ENCODE measurements around the gene SRL. TPM values are rescaled to one million over a fixed set of nuclear protein-coding genes. Genes with fewer than 3 reads are reported as not detected.
A peak's percentile ranks its signal among the peaks of the same experiment; 100 is the strongest.

SRL gene
- total and polyA plus RNA-seq, 2 of the 13 experiments (the other 11 are each of a cell fraction or from before 2014, with no cell fraction given) = 0.05 TPM; not detected in 1

DNA sequence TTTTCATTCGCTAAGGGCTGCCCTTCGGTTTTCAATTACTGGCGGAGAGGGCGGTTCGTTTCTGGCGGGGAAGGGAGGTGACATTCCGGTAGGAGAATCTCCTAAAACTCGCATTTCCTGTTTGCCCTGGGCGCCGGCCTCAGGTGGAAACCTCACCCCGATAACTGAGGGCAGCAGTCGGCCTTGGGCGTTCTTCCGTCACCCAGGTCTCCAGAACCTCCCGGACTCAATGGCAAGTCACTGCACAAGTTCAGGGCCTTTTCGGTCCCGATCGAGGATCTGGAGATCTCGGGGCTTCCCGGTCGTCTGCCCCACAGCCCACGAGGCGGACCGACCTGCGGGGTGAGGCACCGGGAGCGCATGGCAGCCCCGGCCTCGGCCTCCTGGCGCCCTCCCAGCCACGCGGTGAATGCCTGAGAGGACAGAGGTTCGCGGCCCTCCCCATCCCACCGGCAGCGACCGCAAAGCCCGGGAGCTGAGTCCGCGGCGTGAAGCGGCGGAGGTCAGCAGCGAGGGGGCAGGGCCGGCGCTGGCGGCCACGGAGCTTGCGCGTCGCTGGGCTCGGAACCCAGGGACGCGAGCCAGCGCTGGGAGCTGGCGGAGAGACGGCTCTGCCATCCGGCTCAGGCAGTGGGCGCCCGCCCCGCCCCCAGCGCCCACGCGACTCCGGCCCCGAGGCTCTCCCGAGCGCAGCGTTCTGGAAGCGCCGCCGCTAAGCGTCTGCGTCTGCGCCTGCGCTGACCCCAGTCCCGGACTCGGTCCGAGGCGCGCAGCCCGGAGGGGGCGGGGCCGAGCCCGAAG is 58.4 kb downstream of the SRL start (continued):
- TF ChIP-seq NFRKB (IDR thresholded peaks at IDR 0.05) (no peak), KLF6 (CRISPR knock-in tag; IDR thresholded peaks at IDR 0.05) (peak; percentile 83), GATA4 (IDR thresholded peaks at IDR 0.05; ENCODE audit: borderline replicate concordance, low read depth) (peak; percentile 52; the same call in 1 of the 2 replicates), ZNF552 (CRISPR knock-in tag; IDR thresholded peaks at IDR 0.05; ENCODE audit: borderline replicate concordance) (no peak), HDAC1 (CRISPR knock-in tag; IDR thresholded peaks at IDR 0.05) (no peak; the same call in 1 of the 2 replicates), CCDC6 (CRISPR knock-in tag; IDR thresholded peaks at IDR 0.05) (no peak; the same call in none of the 2 replicates), ZNF432 (CRISPR knock-in tag; IDR thresholded peaks at IDR 0.05; ENCODE audit: borderline replicate concordance) (no peak), ZNF180 (CRISPR knock-in tag; IDR thresholded peaks at IDR 0.05; ENCODE audit: borderline replicate concordance, low read depth) (no peak), IRX3 (CRISPR knock-in tag; IDR thresholded peaks at IDR 0.05; ENCODE audit: borderline replicate concordance, low read depth) (peak; percentile 92; the same call in 1 of the 2 replicates), BORCS8-MEF2B (CRISPR knock-in tag; IDR thresholded peaks at IDR 0.05) (peak; percentile 84; the same call in 1 of the 2 replicates), ZSCAN29 (CRISPR knock-in tag; conservative IDR thresholded peaks at IDR 0.05) (no peak), ZFP36L2 (CRISPR knock-in tag; IDR thresholded peaks at IDR 0.05) (no peak), MXI1 (IDR thresholded peaks at IDR 0.05; ENCODE audit: borderline replicate concordance, low read depth, low read length) (peak; percentile 72; the same call in 1 of the 3 replicates), ZSCAN9 (CRISPR knock-in tag; IDR thresholded peaks at IDR 0.05; ENCODE audit: borderline replicate concordance) (no peak), PPARG (CRISPR knock-in tag; conservative IDR thresholded peaks at IDR 0.05) (0 out of 2 replicates have a peak, but pooled peaks have one; percentile 24), ZNF878 (CRISPR knock-in tag; IDR thresholded peaks at IDR 0.05) (no peak; the same call in 1 of the 2 replicates), NR2F2 (IDR thresholded peaks at IDR 0.05; ENCODE audit: borderline replicate concordance, low read depth) (no peak), SIX4 (CRISPR knock-in tag; IDR thresholded peaks at IDR 0.05) (0 out of 2 replicates have a peak, but pooled peaks have one; percentile 24), DNMT3B (CRISPR knock-in tag; conservative IDR thresholded peaks at IDR 0.05) (no peak)
- TF ChIP-seq, protein P1, sequence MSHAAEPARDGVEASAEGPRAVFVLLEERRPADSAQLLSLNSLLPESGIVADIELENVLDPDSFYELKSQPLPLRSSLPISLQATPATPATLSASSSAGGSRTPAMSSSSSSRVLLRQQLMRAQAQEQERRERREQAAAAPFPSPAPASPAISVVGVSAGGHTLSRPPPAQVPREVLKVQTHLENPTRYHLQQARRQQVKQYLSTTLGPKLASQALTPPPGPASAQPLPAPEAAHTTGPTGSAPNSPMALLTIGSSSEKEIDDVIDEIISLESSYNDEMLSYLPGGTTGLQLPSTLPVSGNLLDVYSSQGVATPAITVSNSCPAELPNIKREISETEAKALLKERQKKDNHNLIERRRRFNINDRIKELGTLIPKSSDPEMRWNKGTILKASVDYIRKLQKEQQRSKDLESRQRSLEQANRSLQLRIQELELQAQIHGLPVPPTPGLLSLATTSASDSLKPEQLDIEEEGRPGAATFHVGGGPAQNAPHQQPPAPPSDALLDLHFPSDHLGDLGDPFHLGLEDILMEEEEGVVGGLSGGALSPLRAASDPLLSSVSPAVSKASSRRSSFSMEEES (CRISPR knock-in tag; IDR thresholded peaks at IDR 0.05) = peak; percentile 58
- TF ChIP-seq, protein P2, sequence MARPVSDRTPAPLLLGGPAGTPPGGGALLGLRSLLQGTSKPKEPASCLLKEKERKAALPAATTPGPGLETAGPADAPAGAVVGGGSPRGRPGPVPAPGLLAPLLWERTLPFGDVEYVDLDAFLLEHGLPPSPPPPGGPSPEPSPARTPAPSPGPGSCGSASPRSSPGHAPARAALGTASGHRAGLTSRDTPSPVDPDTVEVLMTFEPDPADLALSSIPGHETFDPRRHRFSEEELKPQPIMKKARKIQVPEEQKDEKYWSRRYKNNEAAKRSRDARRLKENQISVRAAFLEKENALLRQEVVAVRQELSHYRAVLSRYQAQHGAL (CRISPR knock-in tag; IDR thresholded peaks at IDR 0.05; ENCODE audit: not compliant biosample characterization) = no peak
- TF ChIP-seq, protein P3, sequence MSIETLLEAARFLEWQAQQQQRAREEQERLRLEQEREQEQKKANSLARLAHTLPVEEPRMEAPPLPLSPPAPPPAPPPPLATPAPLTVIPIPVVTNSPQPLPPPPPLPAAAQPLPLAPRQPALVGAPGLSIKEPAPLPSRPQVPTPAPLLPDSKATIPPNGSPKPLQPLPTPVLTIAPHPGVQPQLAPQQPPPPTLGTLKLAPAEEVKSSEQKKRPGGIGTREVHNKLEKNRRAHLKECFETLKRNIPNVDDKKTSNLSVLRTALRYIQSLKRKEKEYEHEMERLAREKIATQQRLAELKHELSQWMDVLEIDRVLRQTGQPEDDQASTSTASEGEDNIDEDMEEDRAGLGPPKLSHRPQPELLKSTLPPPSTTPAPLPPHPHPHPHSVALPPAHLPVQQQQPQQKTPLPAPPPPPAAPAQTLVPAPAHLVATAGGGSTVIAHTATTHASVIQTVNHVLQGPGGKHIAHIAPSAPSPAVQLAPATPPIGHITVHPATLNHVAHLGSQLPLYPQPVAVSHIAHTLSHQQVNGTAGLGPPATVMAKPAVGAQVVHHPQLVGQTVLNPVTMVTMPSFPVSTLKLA (IDR thresholded peaks at IDR 0.05) = no peak
- TF ChIP-seq, protein P4, sequence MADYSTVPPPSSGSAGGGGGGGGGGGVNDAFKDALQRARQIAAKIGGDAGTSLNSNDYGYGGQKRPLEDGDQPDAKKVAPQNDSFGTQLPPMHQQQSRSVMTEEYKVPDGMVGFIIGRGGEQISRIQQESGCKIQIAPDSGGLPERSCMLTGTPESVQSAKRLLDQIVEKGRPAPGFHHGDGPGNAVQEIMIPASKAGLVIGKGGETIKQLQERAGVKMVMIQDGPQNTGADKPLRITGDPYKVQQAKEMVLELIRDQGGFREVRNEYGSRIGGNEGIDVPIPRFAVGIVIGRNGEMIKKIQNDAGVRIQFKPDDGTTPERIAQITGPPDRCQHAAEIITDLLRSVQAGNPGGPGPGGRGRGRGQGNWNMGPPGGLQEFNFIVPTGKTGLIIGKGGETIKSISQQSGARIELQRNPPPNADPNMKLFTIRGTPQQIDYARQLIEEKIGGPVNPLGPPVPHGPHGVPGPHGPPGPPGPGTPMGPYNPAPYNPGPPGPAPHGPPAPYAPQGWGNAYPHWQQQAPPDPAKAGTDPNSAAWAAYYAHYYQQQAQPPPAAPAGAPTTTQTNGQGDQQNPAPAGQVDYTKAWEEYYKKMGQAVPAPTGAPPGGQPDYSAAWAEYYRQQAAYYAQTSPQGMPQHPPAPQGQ (CRISPR knock-in tag; IDR thresholded peaks at IDR 0.05; ENCODE audit: borderline replicate concordance) = 0 out of 2 replicates have a peak, but pooled peaks have one; percentile 64

All from HepG2 (cell line).